ENCODE measurements around the gene SMPD1.

DNA sequence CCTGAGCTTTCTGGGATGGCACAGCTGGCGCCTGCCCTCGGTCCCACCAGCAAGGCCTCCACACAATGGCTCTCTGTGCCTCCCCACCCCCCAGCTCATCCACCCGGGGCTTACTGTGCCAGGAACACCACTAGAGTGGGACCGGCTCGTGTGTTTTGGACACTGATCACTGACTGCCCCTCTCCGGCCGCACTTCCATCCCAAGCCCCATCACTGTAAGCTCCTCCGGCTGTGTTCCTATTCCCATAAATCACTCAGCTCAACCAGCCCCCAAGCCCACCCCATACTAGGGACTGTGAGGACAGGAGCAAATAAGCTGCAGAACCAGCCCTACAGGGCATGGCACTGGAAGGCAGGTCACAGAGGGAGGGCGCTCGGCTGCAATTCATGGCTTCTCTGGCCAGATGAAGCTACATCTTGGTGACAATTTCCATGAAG lies 21.3 kb downstream of the SMPD1 start:
- TF ChIP-seq CBX5 (IDR thresholded peaks at IDR 0.05; ENCODE audit: low read depth, low read length) (no peak), YY1 (IDR thresholded peaks at IDR 0.05; ENCODE audit: low read depth, low read length) (no peak), EZH2 (IDR thresholded peaks at IDR 0.05; ENCODE audit: low read depth, low read length, severe bottlenecking) (no peak), CEBPB (IDR thresholded peaks at IDR 0.05; ENCODE audit: low read depth, low read length) (no peak), POLR2A (IDR thresholded peaks at IDR 0.05; ENCODE audit: control extremely low read depth in 1 of 2, low read depth in 2 of 2, low read length in 2 of 2) (no peak), RFX5 (IDR thresholded peaks at IDR 0.05; ENCODE audit: borderline replicate concordance, low read depth, low read length) (no peak), FOSL1 (IDR thresholded peaks at IDR 0.05; ENCODE audit: insufficient read depth, low read depth, low read length) (no peak), TEAD4 (IDR thresholded peaks at IDR 0.05; ENCODE audit: low read depth, low read length) (no peak), JUN (IDR thresholded peaks at IDR 0.05; ENCODE audit: low read depth, low read length) (no peak), TAF1 (IDR thresholded peaks at IDR 0.05; ENCODE audit: low read depth, low read length) (no peak), EP300 (IDR thresholded peaks at IDR 0.05; ENCODE audit: borderline replicate concordance in 1 of 2, low read depth in 2 of 2, low read length in 2 of 2) (no peak), RAD21 (IDR thresholded peaks at IDR 0.05 in 1 of 2, conservative IDR thresholded peaks at IDR 0.05 in 1 of 2; ENCODE audit: low read depth in 2 of 2, low read length in 2 of 2) (no peak)
- TF ChIP-seq, protein P1, sequence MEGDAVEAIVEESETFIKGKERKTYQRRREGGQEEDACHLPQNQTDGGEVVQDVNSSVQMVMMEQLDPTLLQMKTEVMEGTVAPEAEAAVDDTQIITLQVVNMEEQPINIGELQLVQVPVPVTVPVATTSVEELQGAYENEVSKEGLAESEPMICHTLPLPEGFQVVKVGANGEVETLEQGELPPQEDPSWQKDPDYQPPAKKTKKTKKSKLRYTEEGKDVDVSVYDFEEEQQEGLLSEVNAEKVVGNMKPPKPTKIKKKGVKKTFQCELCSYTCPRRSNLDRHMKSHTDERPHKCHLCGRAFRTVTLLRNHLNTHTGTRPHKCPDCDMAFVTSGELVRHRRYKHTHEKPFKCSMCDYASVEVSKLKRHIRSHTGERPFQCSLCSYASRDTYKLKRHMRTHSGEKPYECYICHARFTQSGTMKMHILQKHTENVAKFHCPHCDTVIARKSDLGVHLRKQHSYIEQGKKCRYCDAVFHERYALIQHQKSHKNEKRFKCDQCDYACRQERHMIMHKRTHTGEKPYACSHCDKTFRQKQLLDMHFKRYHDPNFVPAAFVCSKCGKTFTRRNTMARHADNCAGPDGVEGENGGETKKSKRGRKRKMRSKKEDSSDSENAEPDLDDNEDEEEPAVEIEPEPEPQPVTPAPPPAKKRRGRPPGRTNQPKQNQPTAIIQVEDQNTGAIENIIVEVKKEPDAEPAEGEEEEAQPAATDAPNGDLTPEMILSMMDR (IDR thresholded peaks at IDR 0.05; ENCODE audit: control extremely low read depth in 1 of 3, insufficient read depth in 1 of 3, low read depth in 1 of 3, low read length in 3 of 3) = no peak
